ENCODE results near the gene EWSR1. TPM values are rescaled to one million over a fixed set of nuclear protein-coding genes. Genes with fewer than 3 reads are reported as not detected.
A peak's percentile ranks its signal among the peaks of the same experiment; 100 is the strongest.

The EWSR1 gene
- total RNA-seq, 1 donor from 2014 or later: 284 TPM

DNA sequence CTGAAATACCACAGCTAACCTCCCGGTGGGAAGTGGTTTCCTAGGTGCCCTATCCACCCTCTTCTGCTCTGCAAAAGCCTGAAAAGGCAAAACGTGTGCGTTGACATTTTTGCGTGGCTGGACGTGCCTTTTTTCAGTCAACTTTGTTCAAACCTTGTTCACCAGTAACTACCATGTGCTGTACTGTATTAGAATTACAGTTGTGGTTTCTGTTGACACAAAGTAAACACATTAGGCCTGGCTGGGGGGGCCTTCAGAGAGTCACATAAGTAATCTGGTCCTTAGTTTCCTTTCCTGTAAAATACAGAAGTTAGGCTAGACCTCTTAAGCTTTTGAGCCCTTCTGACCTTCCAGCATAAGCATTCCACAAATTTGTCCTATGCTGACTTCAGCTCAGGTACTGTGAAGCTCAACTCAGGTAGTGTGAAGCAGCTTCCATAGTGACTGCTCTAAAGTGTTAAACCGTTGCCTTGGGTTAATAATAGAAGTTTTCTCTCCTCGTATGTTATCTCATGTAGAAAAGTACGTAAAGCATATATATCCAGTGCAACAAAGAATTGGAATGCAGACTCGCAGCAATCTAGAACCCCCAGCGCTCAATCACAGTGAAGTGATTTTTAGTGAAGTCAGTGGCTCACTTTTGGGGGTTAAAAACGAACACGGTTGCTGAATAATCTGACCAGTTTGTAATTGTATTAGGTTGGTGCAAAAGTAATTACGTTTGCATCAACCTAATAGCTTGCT is 1.8 kb downstream of the EWSR1 start:
- no peak for DNase-seq (ENCODE audit: low spot score)

DNA sequence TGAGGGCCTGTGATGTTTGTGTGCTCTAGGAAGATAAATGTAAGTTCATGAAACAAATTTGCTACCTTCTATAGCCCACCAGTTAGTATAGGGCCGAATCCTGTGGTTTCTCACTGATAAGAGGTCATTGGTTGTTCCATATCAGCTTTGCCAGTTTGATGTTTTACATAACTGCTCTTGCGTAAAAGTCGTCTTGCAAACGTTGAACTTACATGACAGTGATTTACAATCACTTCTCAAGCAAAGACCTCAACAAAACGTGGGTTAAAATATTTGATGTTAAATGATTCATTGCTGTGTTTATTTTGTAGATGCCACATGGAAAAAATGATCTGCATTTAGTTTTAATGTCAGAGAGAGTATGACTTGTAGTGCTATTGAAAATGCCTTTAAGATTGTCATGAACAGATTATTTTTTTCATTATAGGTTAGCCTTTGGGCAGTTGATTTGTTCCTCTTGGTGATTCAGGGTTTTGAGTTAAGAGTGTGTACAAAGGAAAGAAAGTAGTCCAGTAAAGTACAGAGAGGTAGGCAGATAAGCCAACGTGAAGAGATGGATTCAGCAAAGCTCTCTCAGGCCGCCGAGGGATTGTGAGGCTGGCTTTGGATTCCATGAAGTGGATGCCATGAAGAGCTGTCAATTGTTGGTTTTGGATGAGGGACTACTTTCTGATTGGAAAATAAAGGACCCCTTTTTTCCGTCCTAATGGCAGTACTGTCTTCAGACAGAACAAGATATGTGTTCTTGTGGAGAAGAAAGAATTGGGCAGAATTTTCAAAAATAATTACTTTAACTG is 2.6 kb downstream of the EWSR1 start:
- DNase-seq (ENCODE audit: low spot score): no peak

DNA sequence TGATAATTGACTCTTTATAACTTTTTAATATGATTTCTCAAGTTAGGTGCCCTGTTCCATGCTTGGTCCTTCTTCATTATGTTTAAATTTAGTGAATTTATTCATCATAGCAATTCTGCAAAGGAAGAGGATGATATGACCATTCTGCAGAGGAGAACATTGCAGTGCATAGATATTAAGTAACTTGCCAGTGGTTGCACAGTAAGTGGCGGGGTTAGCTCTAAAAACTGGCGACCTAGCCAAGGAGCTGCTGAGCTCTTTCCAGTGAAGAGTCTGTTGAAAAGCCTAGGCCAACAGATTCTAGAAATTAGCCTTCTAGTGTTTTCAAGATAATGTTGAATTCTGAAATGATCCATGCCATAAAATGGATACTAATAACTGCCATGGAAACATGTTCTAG is 4.6 kb downstream of the EWSR1 start:
- DNase-seq (ENCODE audit: low spot score): no peak

- no peak for DNase-seq (ENCODE audit: low spot score)
Measured at GRCh38 chr22:29275167-29275566, 7.1 kb downstream of the EWSR1 start.

DNA sequence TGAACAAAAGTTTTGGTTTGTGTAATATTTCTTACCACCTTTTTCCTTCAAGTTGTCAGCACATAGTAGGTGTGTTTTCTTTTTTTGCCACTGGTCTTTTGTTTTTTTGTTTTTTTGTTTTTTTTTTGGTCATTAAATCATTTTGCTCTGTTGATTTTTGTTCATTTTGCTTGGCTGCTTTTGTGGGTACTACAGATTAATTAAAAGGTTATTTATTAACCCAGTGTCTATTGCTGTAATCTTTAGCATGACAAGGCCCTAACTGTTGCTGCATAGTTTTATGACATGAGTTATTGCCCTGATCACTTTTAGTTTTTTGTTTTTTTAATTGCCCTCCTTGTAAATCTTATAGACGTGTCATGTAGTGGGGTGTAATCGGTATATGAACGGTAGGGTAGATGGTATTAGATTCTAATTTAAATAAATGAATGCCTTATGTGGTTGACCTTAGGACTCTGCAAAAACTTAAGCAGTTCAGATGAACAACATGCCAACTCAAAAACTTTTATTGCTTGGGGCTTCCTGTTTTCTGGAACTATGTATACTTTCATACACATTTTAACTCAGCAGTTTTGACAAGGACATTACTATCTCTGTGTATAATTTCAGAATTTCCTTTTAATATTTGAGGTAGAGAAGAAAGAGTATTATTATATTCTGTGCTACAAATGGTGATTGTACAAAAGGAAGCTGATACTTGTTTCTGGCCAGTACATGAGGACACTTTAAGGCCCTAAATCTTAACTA is 7.9 kb downstream of the EWSR1 start:
- no peak for DNase-seq (ENCODE audit: low spot score)

- DNase-seq (ENCODE audit: low spot score): no peak
Measured at GRCh38 chr22:29277927-29278326, 9.9 kb downstream of the EWSR1 start.

GRCh38 chr22:29284196-29284595 is 16.1 kb downstream of the EWSR1 start:
- no peak for DNase-seq (ENCODE audit: low spot score)

GRCh38 chr22:29288837-29289236 is 20.8 kb downstream of the EWSR1 start:
- no peak for DNase-seq (ENCODE audit: low spot score)

DNA sequence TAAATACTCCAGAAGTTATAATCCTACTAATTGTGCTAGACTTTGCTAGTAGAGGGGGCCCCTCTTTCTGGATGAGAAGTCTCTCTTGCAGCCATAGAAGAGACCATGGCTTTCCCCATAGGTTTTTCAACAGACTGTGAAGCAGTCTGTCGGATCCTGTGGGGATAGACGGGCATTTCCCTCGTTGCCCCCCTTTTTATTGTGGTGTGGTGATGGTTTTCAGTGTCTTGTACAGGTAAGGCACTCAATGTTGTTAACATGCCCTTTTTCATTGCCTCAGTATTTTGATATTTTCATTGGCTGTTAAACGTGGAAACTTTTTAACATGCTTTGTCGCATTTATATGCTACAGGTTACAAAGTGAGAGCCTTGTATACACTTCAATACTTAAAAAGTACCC is 22.0 kb downstream of the EWSR1 start:
- DNase-seq (ENCODE audit: low spot score): no peak

- no peak for DNase-seq (ENCODE audit: low spot score)
Measured at GRCh38 chr22:29291215-29291614, 23.1 kb downstream of the EWSR1 start.

DNA sequence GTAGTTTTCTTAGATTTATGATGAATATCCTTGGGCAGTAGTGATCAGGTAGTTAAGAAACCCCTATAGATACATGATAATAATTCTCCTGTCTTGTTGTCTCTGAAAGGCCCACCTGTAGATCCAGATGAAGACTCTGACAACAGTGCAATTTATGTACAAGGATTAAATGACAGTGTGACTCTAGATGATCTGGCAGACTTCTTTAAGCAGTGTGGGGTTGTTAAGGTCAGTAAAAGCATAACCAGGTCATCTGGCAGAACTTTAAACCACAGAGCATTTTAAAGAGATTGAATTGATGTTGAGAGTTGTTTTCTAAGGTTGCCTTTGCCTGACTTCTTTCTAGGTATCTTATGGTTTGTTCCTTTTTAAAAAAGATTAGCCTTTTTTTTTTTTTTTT is 24.3 kb downstream of the EWSR1 start:
- DNase-seq (ENCODE audit: low spot score): no peak

DNA sequence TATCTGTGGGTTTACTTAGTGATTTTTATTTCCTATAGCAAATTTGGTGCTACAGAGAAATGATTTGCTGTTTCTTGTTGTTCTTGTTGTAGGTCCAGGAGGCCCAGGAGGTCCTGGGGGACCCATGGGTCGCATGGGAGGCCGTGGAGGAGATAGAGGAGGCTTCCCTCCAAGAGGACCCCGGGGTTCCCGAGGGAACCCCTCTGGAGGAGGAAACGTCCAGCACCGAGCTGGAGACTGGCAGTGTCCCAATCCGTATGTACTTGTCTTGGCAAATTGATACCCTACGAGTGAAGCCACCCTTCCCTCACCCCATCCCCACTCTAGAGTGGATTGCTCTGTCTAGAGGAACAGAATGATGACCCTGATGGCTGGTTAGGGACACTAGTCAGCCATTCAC is 30.6 kb downstream of the EWSR1 start:
- no peak for DNase-seq (ENCODE audit: low spot score)

DNA sequence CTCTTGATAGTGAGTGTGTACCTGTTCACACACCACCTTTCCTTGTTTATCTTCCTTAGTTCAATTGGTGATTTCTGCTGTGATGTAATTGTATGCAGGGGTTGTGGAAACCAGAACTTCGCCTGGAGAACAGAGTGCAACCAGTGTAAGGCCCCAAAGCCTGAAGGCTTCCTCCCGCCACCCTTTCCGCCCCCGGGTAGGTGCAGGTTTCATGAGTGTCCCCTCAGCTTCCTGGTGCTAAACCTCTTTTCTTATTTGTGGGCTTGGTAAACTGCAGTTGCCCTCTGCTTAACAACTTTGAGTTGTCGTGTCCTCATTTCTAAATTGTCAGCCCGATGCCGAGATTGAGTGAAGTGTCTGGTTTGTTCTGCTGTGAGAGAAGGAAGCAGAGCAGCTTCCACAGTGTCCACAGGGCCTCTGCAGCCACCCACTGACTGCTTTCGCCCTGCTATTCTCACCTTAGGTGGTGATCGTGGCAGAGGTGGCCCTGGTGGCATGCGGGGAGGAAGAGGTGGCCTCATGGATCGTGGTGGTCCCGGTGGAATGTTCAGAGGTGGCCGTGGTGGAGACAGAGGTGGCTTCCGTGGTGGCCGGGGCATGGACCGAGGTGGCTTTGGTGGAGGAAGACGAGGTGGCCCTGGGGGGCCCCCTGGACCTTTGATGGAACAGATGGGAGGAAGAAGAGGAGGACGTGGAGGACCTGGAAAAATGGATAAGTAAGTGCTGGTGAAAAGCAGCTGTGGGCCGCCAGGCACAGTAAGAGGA is 31.2 kb downstream of the EWSR1 start:
- no peak for DNase-seq (ENCODE audit: low spot score)

DNA sequence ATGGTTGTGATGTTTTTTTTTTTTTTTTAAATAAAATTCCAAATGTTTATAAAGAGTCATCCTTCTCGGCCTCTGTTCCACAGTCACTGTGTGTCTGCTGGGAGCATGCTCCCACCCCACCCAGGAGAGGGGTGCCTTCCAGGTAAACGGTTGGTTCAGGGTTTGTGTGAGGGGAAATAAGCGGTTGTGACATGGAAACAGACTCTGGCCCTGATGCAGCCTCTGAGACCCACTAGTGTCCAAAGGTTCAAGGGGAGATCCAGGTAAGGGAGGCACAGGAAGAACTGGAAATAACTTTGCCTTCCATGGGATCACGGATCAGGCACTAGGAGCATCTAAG is 32.4 kb downstream of the EWSR1 start:
- no peak for DNase-seq (ENCODE audit: low spot score)

GRCh38 chr22:29300807-29301601 is 32.9 kb downstream of the EWSR1 start:
- DNase-seq (ENCODE audit: low spot score): no peak

GRCh38 chr22:29301716-29302401 is 33.8 kb downstream of the EWSR1 start:
- no peak for DNase-seq (ENCODE audit: low spot score)

- DNase-seq (ENCODE audit: low spot score): no peak
Measured at GRCh38 chr22:29302402-29302680, 34.3 kb downstream of the EWSR1 start.

DNA sequence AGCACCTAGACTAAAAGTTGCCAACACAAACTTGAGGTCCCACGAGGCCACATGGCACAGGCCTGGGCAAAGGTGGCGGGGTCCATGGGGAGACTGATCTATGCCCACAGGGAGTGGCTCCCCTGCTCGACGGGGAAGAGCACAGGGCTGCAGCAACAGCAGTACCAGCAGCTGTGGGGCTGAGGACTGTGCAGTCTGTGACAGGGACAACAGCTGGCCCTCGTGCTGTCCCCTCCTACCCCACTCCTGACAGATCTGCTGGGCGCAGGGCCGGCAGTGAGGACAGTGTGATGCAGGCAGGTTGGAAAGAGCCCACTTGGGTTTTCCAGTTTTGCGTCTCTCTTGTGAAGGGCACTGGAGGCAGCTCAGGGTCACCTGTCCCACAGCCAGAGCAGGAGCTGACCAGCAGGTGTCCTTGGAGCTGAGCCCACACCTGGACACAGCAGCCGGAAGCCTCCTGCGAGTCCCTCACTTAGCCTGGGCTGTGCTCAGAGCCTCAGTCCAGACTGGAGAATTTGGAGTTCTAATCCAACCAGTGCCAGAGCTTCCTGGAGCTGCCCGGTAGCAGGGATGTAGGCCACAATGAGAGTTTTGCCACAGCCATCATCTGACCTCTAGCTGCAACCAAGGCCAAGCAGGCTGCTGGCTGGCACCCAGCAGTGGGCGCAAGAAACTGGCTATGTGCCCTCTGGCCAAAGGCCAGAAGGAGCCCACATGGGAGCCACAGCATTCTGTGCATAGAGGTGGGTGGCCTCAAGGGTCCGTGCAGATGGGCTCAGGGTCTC is 34.8 kb downstream of the EWSR1 start:
- DNase-seq (ENCODE audit: low spot score): no peak

- DNase-seq (ENCODE audit: low spot score): no peak
Measured at GRCh38 chr22:29305836-29306174, 37.7 kb downstream of the EWSR1 start.

DNA sequence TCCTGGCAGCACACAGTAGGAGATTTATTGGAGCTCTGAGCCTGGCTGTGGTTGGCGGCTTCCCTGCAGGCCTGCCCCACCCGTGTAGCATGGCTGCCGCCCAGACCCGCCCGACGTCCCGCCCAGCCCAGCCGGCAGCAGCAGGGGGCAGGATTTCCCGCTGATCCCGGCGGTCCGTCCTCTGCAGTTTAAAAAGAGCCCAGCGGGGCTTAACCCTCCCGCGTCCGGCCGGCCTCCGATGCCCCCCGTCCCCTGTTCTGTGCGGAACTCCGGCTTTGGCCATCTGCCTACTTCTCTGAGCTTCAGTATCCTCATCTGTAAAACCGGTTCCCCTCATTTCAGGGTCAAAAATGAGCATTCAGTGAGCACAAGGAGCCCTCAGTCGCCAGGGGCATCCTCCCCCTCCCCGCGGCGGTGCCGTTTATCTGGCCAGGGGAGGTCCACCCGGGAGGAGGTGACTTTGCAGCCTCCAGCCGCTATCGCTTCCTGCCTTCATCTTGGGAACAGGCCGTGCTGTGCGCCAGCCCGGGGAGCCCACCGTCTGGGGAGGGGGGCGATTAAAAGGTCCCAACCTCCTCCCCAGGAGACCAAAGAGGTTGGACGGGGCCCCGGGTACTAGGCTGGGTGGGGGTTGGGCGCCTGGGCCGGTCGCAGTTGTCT is 38.2 kb downstream of the EWSR1 start, which contains the start of gene GAS2L1:
Gene GAS2L1 (plus strand): TSS at position 476 of the 660 bp plus-strand sequence. CDS start 1,456 bp downstream, outside the sequence.
- DNase-seq (ENCODE audit: low spot score): peak; percentile 88
